ENCODE results near the gene ADGRG3. TPM values are rescaled to one million over a fixed set of nuclear protein-coding genes. Genes with fewer than 3 reads are reported as not detected.
"Not testable (repeated sequence)": the region's sequence is repeated elsewhere in the genome, so short reads cannot be mapped to it uniquely, and the experiment has no call there.

ADGRG3 gene
- total RNA-seq, 1 donor from 2014 or later, result 2.2 TPM

DNA sequence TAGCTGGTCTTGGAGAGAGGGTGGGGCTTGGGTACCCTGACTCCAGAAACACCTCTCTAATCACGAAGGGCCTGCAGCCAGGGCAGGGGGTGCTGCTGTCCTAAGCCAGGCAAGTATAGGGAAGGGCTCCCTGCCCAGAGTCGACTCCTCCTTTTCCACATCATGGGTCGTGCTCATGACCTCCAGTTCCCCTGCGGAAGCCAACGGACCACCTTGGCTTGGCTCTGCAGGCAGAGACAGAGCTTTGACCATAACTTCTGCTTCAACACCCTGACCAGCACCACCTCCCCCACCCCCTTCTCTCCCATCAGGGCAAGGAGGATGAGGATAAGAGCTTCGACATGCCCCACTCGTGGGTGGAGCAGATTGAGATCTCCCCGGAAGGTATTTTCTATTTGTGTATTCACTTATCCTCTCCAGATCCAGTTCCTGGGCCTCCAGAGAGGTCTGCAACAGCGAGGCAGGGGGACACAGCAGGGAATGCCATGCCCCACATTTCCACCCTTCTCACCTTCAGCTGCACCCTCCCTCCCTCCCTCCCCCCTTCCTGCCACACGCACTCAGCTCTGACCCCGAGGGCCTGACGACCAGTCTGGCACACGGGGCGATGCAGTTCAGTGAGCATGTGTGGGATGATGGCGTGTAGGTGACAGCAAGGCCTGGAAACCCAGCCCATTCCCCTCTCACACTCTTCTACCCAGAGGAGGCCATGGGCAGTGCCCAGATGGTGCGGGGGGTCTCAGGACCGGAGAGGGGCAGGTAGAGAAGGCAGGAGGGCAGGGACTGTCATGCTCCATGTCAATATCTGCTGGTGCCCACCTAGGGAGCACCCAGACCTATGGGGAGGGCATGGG, 53.5 kb downstream of the ADGRG3 start:
- no peak for DNase-seq (ENCODE audit: low spot score)

GRCh38 chr16:57722210-57722499, 54.0 kb downstream of the ADGRG3 start:
- no peak for DNase-seq (ENCODE audit: low spot score)

DNA sequence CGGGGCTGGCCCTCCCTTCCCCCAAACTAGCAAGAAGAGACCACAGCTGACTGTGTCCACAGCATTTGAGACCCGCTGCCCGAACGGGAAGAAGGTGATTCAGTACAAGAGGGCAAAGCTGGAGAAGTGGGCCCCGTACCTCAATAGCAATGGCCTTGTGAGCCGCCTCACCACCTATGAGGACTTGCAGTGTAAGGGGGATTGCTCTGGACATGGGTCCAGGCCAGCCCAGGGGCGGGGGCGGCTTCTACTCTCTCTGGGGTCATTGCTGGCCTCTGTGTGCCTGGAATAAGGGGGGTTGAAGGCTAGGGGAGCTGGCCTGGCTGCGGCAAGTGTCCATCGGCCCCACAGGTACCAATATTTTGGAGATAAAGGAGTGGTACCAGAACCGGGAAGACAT, 54.5 kb downstream of the ADGRG3 start:
- DNase-seq (ENCODE audit: low spot score), result no peak

- DNase-seq (ENCODE audit: low spot score), result no peak
These were observed 55.1 kb downstream of the ADGRG3 start for GRCh38 chr16:57723170-57723569.

DNA sequence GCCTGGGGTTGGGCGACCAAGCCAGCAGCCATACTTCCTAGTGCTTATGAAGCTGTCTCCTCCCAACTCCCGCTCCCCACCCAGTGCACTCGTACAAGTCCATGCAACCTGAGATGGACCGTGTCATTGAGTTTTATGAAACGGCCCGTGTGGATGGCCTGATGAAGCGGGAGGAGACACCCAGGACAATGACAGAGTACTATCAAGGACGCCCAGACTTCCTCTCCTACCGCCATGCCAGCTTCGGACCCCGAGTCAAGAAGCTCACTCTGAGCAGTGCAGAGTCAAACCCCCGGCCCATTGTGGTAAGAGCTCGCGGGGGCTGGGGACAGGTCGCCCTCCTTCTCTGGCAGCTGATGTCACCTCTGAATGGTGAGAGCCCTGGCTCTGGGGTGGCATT, 56.4 kb downstream of the ADGRG3 start:
- DNase-seq (ENCODE audit: low spot score), result no peak

DNA sequence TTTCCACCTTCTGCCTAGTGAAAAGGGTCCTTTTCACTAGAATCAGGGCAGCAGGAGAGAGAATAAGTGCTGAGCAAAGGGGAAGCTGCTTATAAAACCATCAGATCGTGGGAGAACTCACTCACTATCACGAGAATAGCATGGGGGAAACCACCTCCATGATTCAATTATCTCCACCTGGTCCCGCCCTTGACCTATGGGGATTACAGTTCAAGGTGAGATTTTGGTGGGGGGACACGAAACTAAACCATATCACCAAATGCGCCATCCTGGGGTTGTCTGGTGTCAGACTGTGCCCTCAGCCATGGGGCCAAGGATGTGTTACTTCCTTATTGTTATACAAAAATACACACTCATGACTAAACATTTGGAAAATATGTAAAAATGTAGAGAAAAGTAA, 57.0 kb downstream of the ADGRG3 start:
- no peak for DNase-seq (ENCODE audit: low spot score)

DNA sequence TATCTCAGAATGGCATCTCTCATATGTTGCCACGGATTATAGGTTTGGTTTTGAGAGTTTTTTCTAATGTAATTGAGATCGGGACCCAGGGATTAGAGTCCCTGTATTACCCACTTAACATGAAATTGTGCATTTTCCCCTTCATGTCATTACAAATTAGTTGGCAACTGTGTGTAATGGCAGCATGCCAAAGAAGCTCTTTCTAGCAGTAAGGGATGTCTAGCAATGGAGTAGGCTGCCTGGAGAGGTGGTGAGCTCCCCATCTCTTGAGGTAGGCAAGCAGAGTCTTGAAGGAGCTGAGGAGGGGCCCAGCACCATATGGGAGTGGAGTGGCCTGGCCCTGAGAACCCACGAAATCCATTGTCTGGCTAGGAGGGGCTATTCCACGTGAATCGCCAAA, 57.4 kb downstream of the ADGRG3 start:
- no peak for DNase-seq (ENCODE audit: low spot score)

- no peak for DNase-seq (ENCODE audit: low spot score)
These were observed 57.9 kb downstream of the ADGRG3 start for GRCh38 chr16:57725976-57726375.

DNA sequence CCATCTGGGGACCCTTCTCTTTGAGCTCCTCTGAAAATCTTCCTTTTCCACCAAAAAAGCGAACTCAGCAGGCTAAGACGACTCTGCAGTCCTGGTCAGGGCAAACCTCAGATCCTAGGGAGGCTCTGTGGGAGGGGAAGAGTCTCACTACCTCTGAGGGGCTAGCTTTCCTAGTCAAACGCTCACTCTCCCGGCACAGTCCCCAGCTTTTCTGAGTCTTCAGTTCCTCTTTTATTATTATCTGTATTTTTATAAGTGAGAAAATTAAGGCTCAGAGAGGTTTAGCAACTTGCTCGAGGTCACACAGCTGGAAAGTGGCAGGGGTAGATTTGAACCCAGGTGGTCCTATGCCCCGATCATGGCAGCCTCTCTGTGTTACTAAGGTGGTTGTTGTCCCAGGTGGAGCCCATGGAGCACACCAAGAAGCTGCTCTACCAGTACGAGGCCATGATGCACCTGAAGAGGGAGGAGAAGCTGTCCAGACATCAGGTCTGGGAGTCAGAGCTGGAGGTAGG, 58.4 kb downstream of the ADGRG3 start:
- no peak for DNase-seq (ENCODE audit: low spot score)

GRCh38 chr16:57727610-57728009, 59.5 kb downstream of the ADGRG3 start:
- DNase-seq (ENCODE audit: low spot score), result no peak

DNA sequence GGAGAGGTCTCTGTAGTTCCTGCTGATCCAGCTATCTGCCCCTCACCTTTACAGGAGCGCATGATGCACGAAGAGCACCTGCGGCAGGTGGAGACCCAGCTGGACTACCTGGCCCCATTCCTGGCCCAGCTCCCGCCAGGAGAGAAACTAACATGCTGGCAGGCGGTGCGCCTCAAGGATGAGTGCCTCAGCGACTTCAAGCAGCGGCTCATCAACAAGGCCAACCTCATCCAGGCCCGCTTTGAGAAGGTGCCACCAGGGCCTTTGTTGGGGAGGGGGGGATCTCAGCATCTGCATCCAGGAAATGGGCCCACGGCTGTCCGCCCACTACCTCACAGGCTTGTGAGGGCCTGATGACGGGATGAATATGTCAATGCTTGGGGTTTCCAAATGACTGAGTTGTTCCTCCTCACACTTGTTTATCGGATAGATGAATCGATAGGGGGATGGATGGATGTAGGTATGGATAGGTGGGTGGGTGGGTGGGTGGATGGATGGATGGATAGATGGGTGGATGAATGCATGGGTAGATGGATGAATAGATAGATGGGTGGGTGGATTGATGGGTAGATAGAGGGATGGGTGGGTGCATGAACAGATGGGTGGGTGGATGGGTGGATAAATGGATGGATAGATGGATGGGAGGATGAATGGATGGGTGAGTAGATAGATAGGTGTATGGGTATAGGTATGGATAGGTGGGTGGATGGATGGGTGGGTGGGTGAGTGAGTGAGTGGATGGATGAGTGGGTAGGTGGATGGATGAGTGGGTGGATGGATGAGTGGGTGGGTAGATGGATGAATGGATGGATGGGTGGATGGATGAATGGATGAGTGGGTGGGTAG, 60.5 kb downstream of the ADGRG3 start:
- no peak for DNase-seq (ENCODE audit: low spot score)

DNA sequence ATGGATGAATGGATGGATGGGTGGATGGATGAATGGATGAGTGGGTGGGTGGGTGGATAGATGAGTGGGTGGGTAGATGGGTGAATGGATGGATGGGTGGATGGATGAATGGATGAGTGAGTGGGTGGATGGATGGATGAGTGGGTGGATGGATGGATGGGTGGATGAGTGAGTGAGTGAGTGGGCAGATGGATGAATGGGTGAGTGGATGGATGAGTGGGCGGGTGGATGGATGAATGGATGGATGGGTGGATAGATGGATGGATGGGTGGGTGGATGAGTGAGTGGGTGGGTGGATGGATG, 61.0 kb downstream of the ADGRG3 start:
- DNase-seq (ENCODE audit: low spot score), result no peak

GRCh38 chr16:57729852-57730251, 61.7 kb downstream of the ADGRG3 start:
- not testable (repeated sequence) for DNase-seq (ENCODE audit: low spot score)

DNA sequence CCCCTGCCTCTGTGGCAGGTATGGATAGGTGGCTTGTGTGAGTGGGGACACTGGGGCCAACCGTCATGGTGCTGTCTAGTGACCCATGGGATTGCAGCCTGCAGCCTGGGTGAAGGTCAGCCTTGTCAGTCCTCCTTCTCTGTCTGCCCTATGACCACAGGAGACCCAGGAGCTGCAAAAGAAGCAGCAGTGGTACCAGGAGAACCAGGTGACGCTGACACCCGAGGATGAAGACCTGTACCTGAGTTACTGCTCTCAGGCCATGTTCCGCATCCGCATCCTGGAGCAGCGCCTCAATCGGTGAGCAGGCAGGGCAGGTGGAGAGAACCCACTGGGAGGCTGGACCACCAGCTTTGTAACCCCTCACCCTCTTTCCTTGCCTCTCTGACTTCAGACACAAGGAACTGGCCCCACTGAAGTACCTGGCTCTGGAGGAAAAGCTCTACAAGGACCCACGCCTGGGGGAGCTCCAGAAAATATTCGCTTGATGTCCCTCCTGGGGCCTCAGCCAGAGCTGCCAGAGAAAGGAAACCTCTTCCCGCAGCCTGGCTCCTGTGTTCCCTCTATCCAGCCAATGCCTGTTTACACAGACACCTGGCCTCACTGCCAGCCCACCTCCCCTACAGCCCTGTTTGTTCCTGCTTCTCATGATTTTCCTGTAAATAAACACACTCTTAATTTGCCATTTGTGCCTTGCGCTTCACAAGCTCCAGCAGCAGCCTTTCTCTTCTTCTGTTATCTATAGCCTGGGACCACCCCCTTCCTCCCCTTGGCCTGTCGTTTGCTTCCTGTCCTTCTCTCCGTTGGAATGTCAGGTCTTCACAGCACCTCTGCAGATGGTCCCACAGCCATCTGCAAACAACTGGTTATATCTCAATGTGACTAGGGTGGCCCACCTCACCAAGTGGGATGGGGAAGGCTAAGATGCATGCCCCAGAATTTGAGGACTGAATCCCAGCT, 62.9 kb downstream of the ADGRG3 start:
- no peak for DNase-seq (ENCODE audit: low spot score)

DNA sequence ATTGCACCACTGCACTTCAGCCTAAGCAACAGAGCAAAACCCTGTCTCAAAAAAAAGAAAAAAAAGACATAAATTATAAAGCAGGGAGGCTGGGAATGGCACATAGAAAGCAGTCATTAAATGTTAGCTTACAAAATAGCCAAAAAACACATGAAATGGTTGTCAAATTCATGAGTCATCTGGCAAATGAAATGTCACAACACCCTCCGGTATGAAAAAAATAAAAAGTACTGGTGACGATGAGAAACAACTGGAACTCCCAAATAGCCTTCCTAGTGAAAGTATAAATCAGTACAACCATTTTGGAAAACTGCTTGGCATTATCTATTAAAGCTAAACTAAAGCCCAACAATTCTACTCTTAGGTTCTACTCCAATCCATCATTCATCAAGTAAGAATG, 63.9 kb downstream of the ADGRG3 start:
- no peak for DNase-seq (ENCODE audit: low spot score)

DNA sequence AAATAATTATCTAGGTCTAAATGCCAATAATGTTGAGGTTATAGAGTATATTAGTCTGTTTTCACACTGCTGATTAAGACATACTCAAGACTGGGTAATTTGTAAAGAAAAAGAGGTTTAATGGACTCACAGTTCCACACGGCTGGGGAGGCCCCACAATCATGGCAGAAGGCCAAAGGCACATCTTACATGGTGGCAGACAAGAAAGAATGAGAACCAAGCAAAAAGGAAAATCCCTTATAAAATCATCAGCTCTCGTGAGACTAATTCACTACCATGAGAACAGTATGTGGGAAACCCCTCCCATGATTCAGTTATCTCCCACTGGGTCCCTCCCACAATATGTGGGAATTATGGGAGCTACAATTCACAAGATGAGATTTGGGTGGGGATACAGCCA, 64.6 kb downstream of the ADGRG3 start:
- no peak for DNase-seq (ENCODE audit: low spot score)

DNA sequence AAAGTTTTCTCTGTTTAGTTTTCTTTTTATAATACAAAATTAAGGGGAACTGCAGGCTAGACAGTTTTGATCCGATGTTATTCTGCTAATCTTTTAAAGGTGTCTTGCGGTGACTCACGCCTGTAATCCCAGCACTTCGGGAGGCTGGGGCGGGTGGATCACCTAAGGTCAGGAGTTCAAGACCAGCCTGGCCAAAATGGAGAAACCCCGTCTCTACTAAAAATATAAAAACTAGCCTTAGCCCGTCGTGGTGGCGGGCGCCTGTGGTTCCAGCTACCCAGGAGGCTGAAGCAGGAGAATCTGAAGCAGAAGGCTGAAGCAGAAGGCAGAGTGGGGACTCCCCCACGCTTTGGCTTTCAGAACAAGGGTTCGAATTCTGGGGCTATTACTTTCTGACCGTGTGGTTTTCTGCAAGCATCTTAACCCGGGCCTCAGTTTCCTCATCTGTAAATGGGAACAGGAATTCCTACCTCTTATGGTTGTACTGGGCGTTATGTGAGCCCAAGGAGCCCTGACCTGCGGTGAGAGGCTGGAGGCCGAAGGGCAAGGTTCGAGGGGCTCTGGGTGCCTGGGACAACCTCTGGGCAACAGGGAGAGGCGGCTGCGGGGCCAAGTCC, 66.3 kb downstream of the ADGRG3 start:
- no peak for DNase-seq (ENCODE audit: low spot score)

- DNase-seq (ENCODE audit: low spot score), result peak; percentile 99
These were observed 67.0 kb downstream of the ADGRG3 start for GRCh38 chr16:57734925-57735754.

DNA sequence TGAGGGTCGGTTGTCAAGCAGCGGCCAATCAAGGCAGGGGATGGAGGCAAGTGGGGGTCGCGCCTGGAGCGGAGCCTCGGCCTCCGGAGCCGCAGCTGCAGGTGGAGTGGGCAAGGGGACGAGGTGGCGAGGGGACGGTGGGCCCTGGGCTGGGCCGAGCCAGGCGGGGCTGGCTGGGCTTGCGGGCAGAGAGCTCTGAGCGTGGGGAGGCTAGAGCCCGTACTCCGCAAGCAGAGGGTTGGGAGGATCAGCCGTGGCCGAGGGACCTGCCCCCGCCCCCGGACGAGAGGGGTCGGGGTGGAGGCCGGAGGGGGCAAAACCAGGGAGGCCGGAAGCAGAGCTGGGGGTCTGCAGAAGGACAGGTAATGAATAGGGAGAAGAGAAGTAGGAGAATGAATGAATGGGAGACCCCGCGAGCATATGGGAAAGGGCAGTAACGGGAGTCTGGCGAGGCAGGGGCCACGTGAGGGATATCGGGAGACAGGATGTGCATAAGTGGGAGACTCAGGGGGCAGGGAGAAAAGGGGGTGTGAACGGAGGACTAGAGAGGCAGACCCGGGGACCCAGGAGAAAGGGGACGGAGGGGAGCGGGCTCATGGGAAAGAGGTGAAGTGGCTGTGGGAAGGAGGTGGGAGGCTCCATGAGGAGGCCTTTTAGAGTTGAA, 67.8 kb downstream of the ADGRG3 start, which contains the start of gene KATNB1:
TSS of gene KATNB1 (plus strand) at position 16 of the 664 bp plus-strand sequence. CDS start 1,474 bp downstream, outside the sequence.
- no peak for DNase-seq (ENCODE audit: low spot score)
